PFSK-1 (cell line): ENCODE measurements around the gene MIDN.

Source experiments
- FOXP2 ChIP-seq: optimal IDR thresholded peaks from 2 replicates; pipeline ENCODE3; 2011; ENCODE audit warnings: borderline replicate concordance, control low read depth, inconsistent platforms; ENCODE audit not compliant: insufficient read depth; ENCODE audit errors: extremely low read length, extremely low read depth
- POLR2AphosphoS5 ChIP-seq: IDR thresholded peaks from 2 replicates; pipeline ENCODE4 v1.6.1; 2012; ENCODE audit warnings: low read depth, mild to moderate bottlenecking, control low read depth, low read length, moderate library complexity
- REST ChIP-seq, 2 experiments: IDR thresholded peaks; 2 replicates each; pipeline versions ENCODE4 v1.6.1 to v1.8.0; 2011 to 2012; ENCODE audit warnings: low read depth in 2 of 2, low read length in 2 of 2, control low read depth in 1 of 2, inconsistent platforms in 1 of 2, mild to moderate bottlenecking in 1 of 2, moderate library complexity in 1 of 2; ENCODE audit not compliant: insufficient read depth in 1 of 2
- SIN3A ChIP-seq: IDR thresholded peaks from 2 replicates; pipeline ENCODE4 v1.6.1; 2012; ENCODE audit warnings: mild to moderate bottlenecking, low read length, moderate library complexity, borderline replicate concordance; ENCODE audit not compliant: insufficient read depth
- TAF1 ChIP-seq: IDR thresholded peaks from 2 replicates; pipeline ENCODE4 v1.6.1; 2012; ENCODE audit warnings: low read length, control low read depth, borderline replicate concordance; ENCODE audit not compliant: insufficient read depth

Gene MIDN

GRCh38 chr19:1248786-1249297 is 459 bp downstream of the MIDN start:
- TF ChIP-seq TAF1 (peak; percentile 33; the same call in 1 of the 2 replicates), REST (IDR thresholded peaks at IDR 0.05; ENCODE audit: insufficient read depth in 1 of 2, low read depth in 2 of 2, low read length in 2 of 2) (no peak)

GRCh38 chr19:1249298-1249989 is 1.1 kb downstream of the MIDN start:
- TF ChIP-seq SIN3A, result peak; percentile 88; the same call in 1 of the 2 replicates
- TF ChIP-seq FOXP2, result peak; percentile 52
- 0 out of 4 replicates have a peak, but pooled peaks of 1 of the 2 experiments have one; percentile 6 for TF ChIP-seq REST (IDR thresholded peaks at IDR 0.05; ENCODE audit: insufficient read depth in 1 of 2, low read depth in 2 of 2, low read length in 2 of 2)
- TF ChIP-seq TAF1, result peak; percentile 85; the same call in 1 of the 2 replicates
- TF ChIP-seq POLR2AphosphoS5, result peak; percentile 92

GRCh38 chr19:1249990-1250436 is 1.6 kb downstream of the MIDN start:
- TF ChIP-seq SIN3A (no peak), REST (IDR thresholded peaks at IDR 0.05; ENCODE audit: insufficient read depth in 1 of 2, low read depth in 2 of 2, low read length in 2 of 2) (no peak), POLR2AphosphoS5 (no peak), FOXP2 (no peak), TAF1 (no peak)

DNA sequence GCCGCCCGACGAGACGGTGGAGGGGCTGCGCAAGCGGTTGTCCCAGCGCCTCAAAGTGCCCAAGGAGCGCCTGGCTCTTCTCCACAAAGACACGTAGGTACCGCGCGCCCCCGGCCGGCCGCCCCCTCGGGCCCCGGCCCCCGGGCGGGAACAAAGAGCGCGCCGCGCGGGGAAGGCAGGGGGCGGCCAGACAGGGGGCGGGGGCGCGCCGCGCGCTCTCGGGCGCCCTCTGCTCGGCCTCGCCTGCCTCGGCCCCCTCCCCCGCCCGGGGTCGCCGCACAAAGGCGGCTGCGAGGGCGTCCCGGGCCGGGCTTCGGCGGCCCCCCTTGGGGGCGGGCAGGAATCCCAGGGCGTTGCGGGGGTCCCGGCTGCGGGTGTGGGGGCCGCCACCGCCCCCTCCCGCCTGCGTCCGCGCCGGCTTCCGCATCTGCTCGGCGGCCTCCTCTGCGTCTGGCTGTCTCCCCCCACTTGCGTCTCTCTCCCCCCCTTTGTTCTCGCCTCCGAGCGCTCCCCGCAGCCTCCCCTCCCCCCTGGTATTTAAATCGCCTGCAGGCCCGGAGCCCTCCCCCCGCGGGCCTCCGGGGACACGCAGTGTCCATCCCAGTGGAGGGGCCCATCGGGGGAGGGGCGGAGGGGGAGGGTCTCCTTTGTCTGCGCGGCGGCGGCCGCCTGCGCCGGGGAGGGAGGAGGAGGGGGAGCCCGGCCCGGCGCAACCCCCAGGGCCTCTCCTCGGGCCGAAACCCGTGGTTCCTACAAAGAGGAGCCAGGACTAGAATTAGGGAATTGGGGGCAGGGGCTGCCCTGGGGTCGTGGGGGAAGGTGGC is 2.3 kb downstream of the MIDN start:
- TF ChIP-seq SIN3A (no peak), FOXP2 (no peak), TAF1 (no peak), REST (IDR thresholded peaks at IDR 0.05; ENCODE audit: insufficient read depth in 1 of 2, low read depth in 2 of 2, low read length in 2 of 2) (no peak), POLR2AphosphoS5 (no peak)
